Measurements from ENCODE around the gene CACNA1G.

The CACNA1G gene

GRCh38 chr17:50602836-50603235 is 42.3 kb downstream of the CACNA1G start:
- no peak overlapping the region for H3K4me3 ChIP-seq (ENCODE audit: low read depth, low read length)
- no peak for DNase-seq (ENCODE audit: low read depth)

- H3K4me3 ChIP-seq (ENCODE audit: low read depth, low read length) = no peak overlapping the region
- no peak for DNase-seq (ENCODE audit: low read depth)
These were observed 42.8 kb downstream of the CACNA1G start for GRCh38 chr17:50603340-50603739.

- DNase-seq (ENCODE audit: low read depth) = peak; percentile 45
These were observed 44.0 kb downstream of the CACNA1G start for GRCh38 chr17:50604513-50604912.

GRCh38 chr17:50605429-50605828 is 44.9 kb downstream of the CACNA1G start:
- DNase-seq (ENCODE audit: low read depth) = peak; percentile 21
- no peak overlapping the region for H3K4me3 ChIP-seq (ENCODE audit: low read depth, low read length)

More at GRCh38 chr17:50604513-50604912, 44.0 kb downstream of the CACNA1G start:
- no peak overlapping the region for H3K4me3 ChIP-seq (ENCODE audit: low read depth, low read length)

GRCh38 chr17:50607522-50608175 is 47.1 kb downstream of the CACNA1G start:
- H3K4me3 ChIP-seq (ENCODE audit: low read depth, low read length) = no peak overlapping the region
- no peak for DNase-seq (ENCODE audit: low read depth)

GRCh38 chr17:50608700-50609379 is 48.3 kb downstream of the CACNA1G start:
- no peak for DNase-seq (ENCODE audit: low read depth)
- no peak overlapping the region for H3K4me3 ChIP-seq (ENCODE audit: low read depth, low read length)

- no peak overlapping the region for H3K4me3 ChIP-seq (ENCODE audit: low read depth, low read length)
- DNase-seq (ENCODE audit: low read depth) = no peak
These were observed 49.0 kb downstream of the CACNA1G start for GRCh38 chr17:50609380-50610074.

GRCh38 chr17:50611634-50612033 is 51.1 kb downstream of the CACNA1G start:
- no peak for DNase-seq (ENCODE audit: low read depth)
- H3K4me3 ChIP-seq (ENCODE audit: low read depth, low read length) = no peak overlapping the region

GRCh38 chr17:50612281-50612680 is 51.8 kb downstream of the CACNA1G start:
- no peak overlapping the region for H3K4me3 ChIP-seq (ENCODE audit: low read depth, low read length)
- no peak for DNase-seq (ENCODE audit: low read depth)

GRCh38 chr17:50613007-50613992 is 52.8 kb downstream of the CACNA1G start:
- DNase-seq (ENCODE audit: low read depth) = no peak
- no peak overlapping the region for H3K4me3 ChIP-seq (ENCODE audit: low read depth, low read length)

- no peak overlapping the region for H3K4me3 ChIP-seq (ENCODE audit: low read depth, low read length)
- no peak for DNase-seq (ENCODE audit: low read depth)
These were observed 54.0 kb downstream of the CACNA1G start for GRCh38 chr17:50614471-50615051.

- H3K4me3 ChIP-seq (ENCODE audit: low read depth, low read length) = no peak overlapping the region
- no peak for DNase-seq (ENCODE audit: low read depth)
These were observed 55.3 kb downstream of the CACNA1G start for GRCh38 chr17:50615828-50616227.

GRCh38 chr17:50618300-50618699 is 57.8 kb downstream of the CACNA1G start:
- no peak for DNase-seq (ENCODE audit: low read depth)
- no peak overlapping the region for H3K4me3 ChIP-seq (ENCODE audit: low read depth, low read length)

GRCh38 chr17:50618941-50619340 is 58.4 kb downstream of the CACNA1G start:
- no peak overlapping the region for H3K4me3 ChIP-seq (ENCODE audit: low read depth, low read length)
- no peak for DNase-seq (ENCODE audit: low read depth)

GRCh38 chr17:50619489-50619888 is 59.0 kb downstream of the CACNA1G start:
- no peak overlapping the region for H3K4me3 ChIP-seq (ENCODE audit: low read depth, low read length)
- DNase-seq (ENCODE audit: low read depth) = no peak

GRCh38 chr17:50620237-50620636 is 59.7 kb downstream of the CACNA1G start:
- no peak overlapping the region for H3K4me3 ChIP-seq (ENCODE audit: low read depth, low read length)
- DNase-seq (ENCODE audit: low read depth) = no peak

GRCh38 chr17:50620858-50621257 is 60.3 kb downstream of the CACNA1G start:
- no peak for DNase-seq (ENCODE audit: low read depth)
- H3K4me3 ChIP-seq (ENCODE audit: low read depth, low read length) = no peak overlapping the region

- no peak overlapping the region for H3K4me3 ChIP-seq (ENCODE audit: low read depth, low read length)
- DNase-seq (ENCODE audit: low read depth) = peak; percentile 25
These were observed 61.1 kb downstream of the CACNA1G start for GRCh38 chr17:50621574-50622031.

- no peak for DNase-seq (ENCODE audit: low read depth)
- H3K4me3 ChIP-seq (ENCODE audit: low read depth, low read length) = no peak overlapping the region
These were observed 63.9 kb downstream of the CACNA1G start for GRCh38 chr17:50624321-50624934.

All from skeletal muscle cell (primary cell).